GM04504 (cell line): ENCODE data around the gene FOXK1.
"Not testable (repeated sequence)": the region's sequence is repeated elsewhere in the genome, so short reads cannot be mapped to it uniquely, and the experiment has no call there.

Source experiments
- DNase-seq: peaks from one replicate; pipeline ENCODE4 v3.0.0-alpha.2; 2012; ENCODE audit warnings: low read depth

The FOXK1 gene

DNA sequence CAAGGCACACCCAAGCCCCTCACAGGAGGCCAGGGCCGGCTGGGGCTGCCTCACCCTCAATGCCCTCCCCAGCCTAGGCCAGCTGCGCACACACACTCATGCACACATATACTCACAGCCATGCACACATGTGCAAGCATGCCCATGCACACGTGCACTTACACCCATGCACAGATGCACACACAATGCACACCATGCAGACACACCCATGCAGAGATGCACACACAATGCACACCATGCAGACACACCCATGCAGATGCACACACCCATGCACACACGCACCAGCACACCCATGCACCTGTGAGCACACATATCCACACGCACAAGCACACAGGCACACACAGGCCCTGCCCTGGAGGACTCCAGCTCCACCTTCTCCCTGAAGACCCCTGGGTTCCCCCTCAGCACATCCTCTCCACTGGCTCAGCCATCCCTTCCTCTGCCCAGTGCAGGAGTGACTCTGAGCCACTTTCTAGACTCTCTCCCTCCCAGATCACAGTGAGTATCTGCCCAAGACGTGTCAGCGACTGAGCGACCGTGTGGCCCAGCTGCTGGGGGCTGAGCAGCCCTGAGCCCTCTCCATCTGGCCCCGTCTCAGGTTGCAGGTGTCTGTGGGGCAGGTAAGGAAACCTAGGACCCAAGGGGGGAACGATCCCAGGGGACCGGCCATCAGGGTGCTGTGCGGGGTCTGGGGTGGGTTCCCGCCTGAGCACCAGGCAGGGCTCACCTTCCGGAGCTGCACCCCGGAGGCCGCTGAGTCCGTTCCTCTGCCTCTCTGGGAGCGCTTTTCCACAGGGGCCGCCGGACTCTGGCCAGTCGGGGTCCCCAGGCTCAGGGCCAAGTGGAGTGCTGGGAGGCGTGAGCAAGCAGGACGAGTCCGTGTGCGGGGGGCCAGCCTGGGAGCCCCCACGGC lies 119.1 kb downstream of the FOXK1 start:
- DNase-seq = no peak

GRCh38 chr7:4801839-4802231 lies 119.7 kb downstream of the FOXK1 start:
- DNase-seq = no peak

DNA sequence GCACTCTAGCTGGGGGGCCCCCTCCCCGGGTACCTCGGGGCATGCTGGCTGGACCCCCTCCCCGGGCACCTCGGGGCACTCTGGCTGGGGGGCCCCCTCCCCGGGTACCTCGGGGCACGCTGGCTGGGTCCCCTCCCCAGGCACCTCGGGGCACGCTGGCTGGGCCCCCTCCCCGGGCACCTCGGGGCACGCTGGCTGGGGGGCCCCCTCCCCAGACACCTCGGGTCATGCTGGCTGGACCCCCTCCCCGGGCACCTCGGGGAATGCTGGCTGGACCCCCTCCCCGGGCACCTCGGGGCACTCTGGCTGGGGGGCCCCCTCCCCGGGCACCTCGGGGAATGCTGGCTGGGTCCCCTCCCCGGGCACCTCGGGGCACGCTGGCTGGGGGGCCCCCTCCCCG lies 120.5 kb downstream of the FOXK1 start:
- not testable (repeated sequence) for DNase-seq

DNA sequence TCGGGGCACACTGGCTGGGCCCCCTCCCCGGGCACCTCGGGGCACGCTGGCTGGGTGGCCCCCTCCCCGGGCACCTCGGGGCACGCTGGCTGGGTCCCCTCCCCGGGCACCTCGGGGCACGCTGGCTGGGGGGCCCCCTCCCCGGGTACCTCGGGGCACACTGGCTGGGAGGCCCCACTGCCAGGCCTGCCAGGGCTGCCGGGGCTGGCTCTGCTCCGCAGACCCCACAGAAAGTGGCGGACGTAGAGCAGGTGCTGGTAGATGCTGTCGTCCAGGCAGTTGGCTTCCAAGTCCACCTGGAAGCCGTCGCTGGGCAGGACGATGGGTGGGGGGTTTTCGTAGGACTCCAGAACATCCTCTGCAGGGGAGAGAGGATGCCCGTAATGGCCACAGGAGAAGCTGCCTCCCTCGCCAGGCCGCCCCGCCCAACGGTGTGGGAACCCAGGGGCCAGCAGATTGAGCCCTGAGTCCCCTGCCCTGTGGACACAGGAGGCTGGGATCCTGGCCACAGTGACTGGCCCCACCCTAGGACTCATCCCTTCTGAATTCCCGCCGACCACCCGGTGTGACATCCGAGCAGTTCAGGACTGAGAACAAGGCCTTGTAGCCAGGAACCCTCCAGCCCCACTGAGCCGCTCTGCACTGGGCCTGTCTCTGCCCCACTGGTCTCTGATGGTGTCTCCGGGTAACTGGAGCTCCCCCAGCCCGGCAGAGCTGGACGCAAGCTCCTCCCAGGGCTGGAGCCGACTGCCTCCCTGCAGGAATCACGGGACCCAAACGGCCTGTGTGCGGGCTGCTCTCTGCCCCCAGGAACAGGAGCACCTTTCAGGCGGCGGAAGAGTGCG lies 121.5 kb downstream of the FOXK1 start:
- no peak for DNase-seq

- no peak for DNase-seq
Measured at GRCh38 chr7:4805110-4805983, 123.3 kb downstream of the FOXK1 start.

GRCh38 chr7:4805984-4806300 lies 123.8 kb downstream of the FOXK1 start:
- no peak for DNase-seq

GRCh38 chr7:4806983-4807597 lies 125.0 kb downstream of the FOXK1 start:
- no peak for DNase-seq

- DNase-seq = no peak
Measured at GRCh38 chr7:4807598-4808016, 125.5 kb downstream of the FOXK1 start.

GRCh38 chr7:4808026-4808425 lies 125.9 kb downstream of the FOXK1 start:
- no peak for DNase-seq

GRCh38 chr7:4808565-4808964 lies 126.5 kb downstream of the FOXK1 start:
- no peak for DNase-seq

DNA sequence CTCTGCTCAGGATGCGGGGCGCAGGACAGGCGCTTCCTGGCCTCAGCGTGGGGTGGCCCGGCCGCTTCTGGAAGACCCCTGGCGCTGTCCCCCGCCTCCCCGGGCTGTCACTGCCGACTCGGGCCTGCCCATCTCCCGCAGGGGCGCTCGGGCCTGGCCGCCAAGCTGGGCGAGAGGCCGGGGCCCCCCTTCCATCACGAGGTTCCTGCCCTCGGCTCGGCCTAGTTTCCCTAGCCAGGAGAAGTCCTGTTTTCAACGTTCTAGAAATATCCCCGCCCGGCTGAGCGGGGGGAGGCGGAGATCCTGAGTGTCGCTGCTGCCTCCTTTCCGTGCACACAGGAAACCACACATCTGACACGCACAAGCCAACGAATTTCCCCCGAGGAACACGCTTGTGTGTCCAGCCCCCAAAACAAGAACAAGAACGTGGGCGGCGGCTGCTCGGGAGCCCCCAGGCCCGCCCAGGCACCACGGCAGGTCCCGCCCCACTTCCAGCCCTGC lies 127.0 kb downstream of the FOXK1 start:
- DNase-seq = no peak

- DNase-seq = no peak
Measured at GRCh38 chr7:4809666-4810065, 127.6 kb downstream of the FOXK1 start.

- DNase-seq = no peak
Measured at GRCh38 chr7:4814433-4814832, 132.3 kb downstream of the FOXK1 start.

- DNase-seq = no peak
Measured at GRCh38 chr7:4815121-4815520, 133.0 kb downstream of the FOXK1 start.

DNA sequence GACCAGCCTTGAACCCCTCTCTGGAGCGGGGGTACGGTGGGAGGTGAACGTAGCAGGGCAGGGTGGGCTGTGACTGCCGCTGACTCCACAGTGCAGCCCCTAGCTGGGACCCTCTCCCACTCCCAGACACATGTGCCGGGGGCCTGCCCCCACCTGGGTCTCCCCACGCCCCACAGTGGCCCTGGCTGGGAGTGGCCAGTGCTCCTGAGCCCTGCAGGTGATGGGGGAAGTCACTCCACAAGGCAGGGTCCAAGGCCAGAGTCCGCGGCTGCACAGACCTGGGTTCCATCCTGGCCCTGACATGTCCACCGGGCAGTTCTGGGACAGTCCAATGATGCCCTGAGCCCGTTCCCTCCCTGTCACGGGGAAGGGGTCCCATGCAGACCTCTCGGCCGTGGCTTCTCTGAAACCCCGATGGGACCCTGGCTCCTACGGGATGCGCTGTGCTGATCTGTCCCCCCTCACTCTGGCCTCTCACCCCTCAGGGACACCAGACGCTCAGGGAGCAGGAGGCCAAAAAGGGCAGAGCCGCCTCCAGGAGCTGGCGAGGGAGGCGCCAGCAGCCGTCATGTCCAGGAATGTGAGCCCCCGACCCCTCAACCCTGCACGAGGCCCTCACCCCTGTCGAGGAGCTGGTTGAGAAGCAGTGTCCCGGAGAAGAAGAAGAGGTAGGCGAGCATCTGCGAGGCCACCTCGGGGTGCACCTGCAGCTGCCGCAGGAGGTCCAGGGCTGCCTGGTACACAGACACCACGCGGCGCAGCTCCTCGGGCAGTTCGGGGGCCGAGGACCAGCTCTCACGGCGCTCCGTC lies 133.7 kb downstream of the FOXK1 start:
- DNase-seq = no peak

GRCh38 chr7:4816419-4817080 lies 134.5 kb downstream of the FOXK1 start:
- no peak for DNase-seq

DNA sequence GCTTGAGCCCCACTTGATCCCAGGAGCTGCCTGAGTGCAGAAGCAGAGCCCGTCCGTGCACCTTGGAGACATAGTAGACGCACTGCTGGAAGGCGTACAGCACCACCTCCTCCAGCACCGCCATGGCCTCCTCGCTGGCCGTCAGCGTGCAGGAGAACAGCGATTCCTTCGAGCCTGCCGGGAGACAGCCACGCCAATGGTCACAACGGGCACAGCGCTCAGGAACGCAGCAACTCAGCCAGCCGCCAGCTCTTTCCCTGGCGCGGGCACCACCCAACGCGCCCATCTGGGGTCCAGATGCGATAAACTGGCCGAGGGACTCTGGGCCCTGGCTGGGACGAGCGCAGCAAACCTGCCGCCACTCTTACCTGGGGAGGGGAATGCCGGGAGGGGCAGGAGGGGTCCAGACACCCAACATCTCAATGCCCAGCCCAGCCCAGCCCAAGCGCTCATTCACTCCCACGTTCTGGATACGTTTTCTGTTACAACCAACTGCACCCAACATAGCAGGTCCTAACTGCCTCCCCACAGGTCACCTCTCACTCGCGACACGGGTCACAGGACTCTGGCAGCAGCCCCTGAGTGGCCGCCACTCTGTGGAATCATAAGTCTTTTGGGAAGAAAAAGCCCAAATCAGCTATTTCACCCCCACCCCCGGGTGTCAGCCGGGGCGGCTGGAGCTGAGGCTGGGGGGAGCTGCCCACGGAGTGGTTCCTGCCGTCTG lies 135.2 kb downstream of the FOXK1 start:
- DNase-seq = no peak

GRCh38 chr7:4818000-4818794 lies 136.1 kb downstream of the FOXK1 start:
- DNase-seq = no peak
